Sigmoid colon (tissue), 7 donors: ENCODE data around the gene SLC6A3. TPM values are rescaled to one million over a fixed set of nuclear protein-coding genes. Genes with fewer than 3 reads are reported as not detected.

Experiments used
- DNase-seq: peaks from one replicate; pipeline ENCODE4 v3.0.0-alpha.2; 2019
- H3K27ac ChIP-seq, 4 donors: fragments of 200-600 bp; sonication (generic); one replicate each; pipeline ENCODE4 v1.5.1; 2016 to 2019; ENCODE audit warnings: mild to moderate bottlenecking in 1 of 4
- H3K27me3 ChIP-seq, 3 donors: fragments of 200-600 bp; sonication (generic); one replicate each; pipeline ENCODE4 v1.5.1; 2019; ENCODE audit warnings: mild to moderate bottlenecking in 1 of 3
- H3K36me3 ChIP-seq, 4 donors: fragments of 200-600 bp; sonication (generic); one replicate each; pipeline ENCODE4 v1.5.1; 2016 to 2019
- H3K4me1 ChIP-seq, 4 donors: fragments of 200-600 bp; sonication (generic); one replicate each; pipeline ENCODE4 v1.5.1; 2017 to 2019
- H3K4me3 ChIP-seq, 4 donors: fragments of 200-600 bp; sonication (generic); one replicate each; pipeline ENCODE4 v1.5.1; 2017 to 2019; ENCODE audit warnings: mild to moderate bottlenecking in 2 of 4, moderate library complexity in 1 of 4
- H3K9me3 ChIP-seq, 4 donors: fragments of 200-600 bp in 3 of 4; sonication (generic) in 3 of 4; one replicate each; pipeline versions ENCODE4 v1.5.1 to v1.6.1; 2013 to 2019
- EP300 ChIP-seq, 4 donors: sonication (generic); formaldehyde crosslinking; IDR thresholded peaks; one replicate each; pipeline ENCODE4 v1.6.1; 2017; ENCODE audit warnings: antibody characterized with exemption in 4 of 4
- POLR2A ChIP-seq, 2 donors: fragments of 450-650 bp; IDR thresholded peaks; one replicate each; pipeline ENCODE4 v1.6.1; 2016; ENCODE audit warnings: antibody characterized with exemption in 2 of 2, mild to moderate bottlenecking in 2 of 2, moderate library complexity in 2 of 2
- POLR2AphosphoS5 ChIP-seq, 4 donors: sonication (generic); formaldehyde crosslinking; IDR thresholded peaks; one replicate each; pipeline ENCODE4 v1.6.1; 2017; ENCODE audit warnings: antibody characterized with exemption in 4 of 4
- whole genome bisulfite sequencing, 2 donors: extraction: QIAGEN DNeasy Blood & Tissue Kit; methylation state at CpG; one replicate each; pipeline ENCODE4 v1.1.7; 2013; 5-methylcytosine and 5-hydroxymethylcytosine counted together
- intact Hi-C: fragments of 100-400 bp; cut with DNase I; formaldehyde crosslinking; loops from one replicate; pipeline ENCODE4 v1.15.1; 2023
- polyA plus RNA-seq, 3 donors: library from polyadenylated mRNA; stranded (reverse); fragments of 200-250 nt; gene quantifications; one replicate each; pipeline ENCODE4 v1.2.3, GENCODE V29; 2013
- total RNA-seq, 4 donors: library from RNA; depleted of rRNA; stranded (reverse); fragments of >200 nt; gene quantifications; one replicate each; pipeline ENCODE4 v1.1.0, GENCODE V29; 2016
- TF ChIP-seq, protein P1 (sequence below), 4 experiments: fragments of 450-650 bp in 3 of 4; fragments of 200-600 bp in 1 of 4; IDR thresholded peaks; one replicate each; pipeline ENCODE4 v1.5.1; 2016 to 2019; ENCODE audit warnings: antibody characterized with exemption in 4 of 4, mild to moderate bottlenecking in 3 of 4, moderate library complexity in 2 of 4
- donor health status: healthy with polysubstance abuse.
- donor health status: Bipolar disorder and iron deficiency.
- donor health status: healthy.

SLC6A3 gene
- total and polyA plus RNA-seq, 7 donors = 0.06 TPM; not detected in 6

DNA sequence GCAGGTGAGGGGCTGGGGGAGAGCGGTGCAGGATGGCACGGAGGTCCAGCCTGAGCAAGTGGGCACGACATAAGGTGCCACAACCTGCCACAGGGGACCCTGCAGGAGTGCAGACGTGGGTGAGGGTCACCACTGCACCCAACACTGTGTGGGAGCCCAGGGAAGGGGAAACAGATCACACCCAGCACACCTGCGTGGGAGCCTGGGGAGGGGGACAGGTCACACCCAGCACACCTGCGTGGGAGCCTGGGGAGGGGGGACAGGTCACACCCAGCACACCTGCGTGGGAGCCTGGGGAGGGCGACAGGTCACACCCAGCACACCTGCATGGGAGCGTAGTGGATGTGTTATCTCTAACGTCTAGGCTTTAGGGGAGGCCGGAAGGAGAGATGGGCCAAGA, 53.0 kb downstream of the SLC6A3 start:
- peaks cover 2 to 67% (median 33%) of the 10 kb centered on the region in 3 donors for H3K27me3 ChIP-seq
- 42 to 72% methylated on average over 11 of the region's 11 CpGs for WGBS, 2 donors

DNA sequence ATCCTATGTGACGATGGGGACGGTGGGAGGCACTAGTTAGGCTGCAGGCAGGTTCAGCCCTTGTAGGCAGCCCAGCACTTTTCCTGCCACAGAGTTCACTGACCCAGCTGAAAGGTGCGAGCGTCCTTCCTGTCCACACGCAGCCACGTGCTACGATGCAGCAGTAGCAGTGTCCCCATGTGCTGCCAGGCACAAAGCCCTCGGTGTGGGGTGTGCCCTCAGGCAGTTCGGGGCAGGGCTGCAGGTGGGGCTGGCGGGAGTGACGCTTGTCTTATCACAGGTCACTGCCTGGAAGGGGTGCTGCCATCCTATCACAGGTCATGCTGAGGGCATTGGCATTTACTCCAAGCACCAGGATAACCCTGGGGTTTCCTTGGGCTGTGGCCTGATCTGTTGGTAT, 53.5 kb downstream of the SLC6A3 start:
- no peak for DNase-seq
- no peaks in the 10 kb centered on the region for H3K36me3 ChIP-seq
- intact Hi-C loops = no loop called here
- H3K27me3 ChIP-seq = peaks cover 2 to 68% (median 33%) of the 10 kb centered on the region in 3 donors
- peaks cover 0 to under 1% (median under 1%) of the 10 kb centered on the region in 4 donors for H3K4me1 ChIP-seq
- H3K4me3 ChIP-seq = no peak overlapping the region
- TF ChIP-seq, protein P1, sequence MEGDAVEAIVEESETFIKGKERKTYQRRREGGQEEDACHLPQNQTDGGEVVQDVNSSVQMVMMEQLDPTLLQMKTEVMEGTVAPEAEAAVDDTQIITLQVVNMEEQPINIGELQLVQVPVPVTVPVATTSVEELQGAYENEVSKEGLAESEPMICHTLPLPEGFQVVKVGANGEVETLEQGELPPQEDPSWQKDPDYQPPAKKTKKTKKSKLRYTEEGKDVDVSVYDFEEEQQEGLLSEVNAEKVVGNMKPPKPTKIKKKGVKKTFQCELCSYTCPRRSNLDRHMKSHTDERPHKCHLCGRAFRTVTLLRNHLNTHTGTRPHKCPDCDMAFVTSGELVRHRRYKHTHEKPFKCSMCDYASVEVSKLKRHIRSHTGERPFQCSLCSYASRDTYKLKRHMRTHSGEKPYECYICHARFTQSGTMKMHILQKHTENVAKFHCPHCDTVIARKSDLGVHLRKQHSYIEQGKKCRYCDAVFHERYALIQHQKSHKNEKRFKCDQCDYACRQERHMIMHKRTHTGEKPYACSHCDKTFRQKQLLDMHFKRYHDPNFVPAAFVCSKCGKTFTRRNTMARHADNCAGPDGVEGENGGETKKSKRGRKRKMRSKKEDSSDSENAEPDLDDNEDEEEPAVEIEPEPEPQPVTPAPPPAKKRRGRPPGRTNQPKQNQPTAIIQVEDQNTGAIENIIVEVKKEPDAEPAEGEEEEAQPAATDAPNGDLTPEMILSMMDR (IDR thresholded peaks at IDR 0.05) = no peak
- TF ChIP-seq POLR2A (IDR thresholded peaks at IDR 0.05) = no peak
- TF ChIP-seq EP300 (IDR thresholded peaks at IDR 0.05) = no peak
- no peak for TF ChIP-seq POLR2AphosphoS5 (IDR thresholded peaks at IDR 0.05)
- 22 to 67% methylated on average over 11 of the region's 11 CpGs for WGBS, 2 donors
- H3K27ac ChIP-seq = no peak overlapping the region
- no peaks in the 10 kb centered on the region for H3K9me3 ChIP-seq

More for the DNA sequence above, 53.0 kb downstream of the SLC6A3 start:
- DNase-seq = no peak
- H3K4me1 ChIP-seq = no peaks in the 10 kb centered on the region
- no peak overlapping the region for H3K4me3 ChIP-seq
- intact Hi-C loops = no loop called here
- no peak for TF ChIP-seq EP300 (IDR thresholded peaks at IDR 0.05)
- TF ChIP-seq, protein P1 (IDR thresholded peaks at IDR 0.05) = no peak
- TF ChIP-seq POLR2AphosphoS5 (IDR thresholded peaks at IDR 0.05) = no peak
- H3K27ac ChIP-seq = no peak overlapping the region
- H3K9me3 ChIP-seq = no peaks in the 10 kb centered on the region
- H3K36me3 ChIP-seq = no peaks in the 10 kb centered on the region

DNA sequence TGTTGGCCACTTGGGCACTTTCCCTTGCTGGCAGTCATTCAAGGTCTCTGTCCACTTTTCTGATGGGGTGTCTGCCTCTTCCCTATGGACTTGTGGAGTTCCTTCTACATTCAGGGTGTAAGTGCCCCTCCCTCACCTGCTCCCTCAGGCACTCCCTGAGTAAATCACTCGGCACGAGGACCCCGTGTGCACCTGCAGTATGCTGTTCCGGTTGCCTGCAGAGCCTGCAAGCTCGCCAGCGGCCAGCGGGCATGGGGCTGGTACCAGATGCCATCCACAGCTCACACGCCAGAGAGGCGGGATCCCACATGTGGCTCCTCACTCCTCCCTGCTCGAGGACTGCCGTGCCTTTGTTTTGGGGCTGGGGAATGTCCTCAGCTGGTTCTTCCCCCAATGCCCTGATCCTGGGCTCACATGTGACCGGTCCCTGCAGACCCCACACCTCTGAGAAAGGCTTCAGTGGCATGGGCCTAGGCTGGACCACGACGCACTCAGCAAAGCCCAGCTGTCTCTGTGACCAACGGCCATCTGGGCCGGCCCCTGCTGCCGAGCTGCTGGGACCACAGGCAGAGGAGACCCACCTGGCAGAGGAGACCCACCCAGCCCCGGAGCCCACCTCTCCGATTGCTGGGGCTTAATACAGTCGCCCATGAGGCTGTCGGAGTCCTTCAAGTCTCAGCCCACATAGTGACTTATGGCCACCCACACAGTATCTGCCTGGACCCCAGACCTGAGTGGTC, 54.2 kb downstream of the SLC6A3 start:
- H3K27ac ChIP-seq = no peak overlapping the region
- peaks cover 2 to 71% (median 33%) of the 10 kb centered on the region in 3 donors for H3K27me3 ChIP-seq
- H3K4me1 ChIP-seq = peaks cover 0 to 7% (median 6%) of the 10 kb centered on the region in 4 donors
- intact Hi-C loops = no loop called here
- H3K4me3 ChIP-seq = no peak overlapping the region
- H3K36me3 ChIP-seq = no peaks in the 10 kb centered on the region
- WGBS, 2 donors = 86 to 88% methylated on average over 21 of the region's 21 CpGs
- TF ChIP-seq, protein P1 (IDR thresholded peaks at IDR 0.05) = no peak
- H3K9me3 ChIP-seq = no peaks in the 10 kb centered on the region
- DNase-seq = no peak

DNA sequence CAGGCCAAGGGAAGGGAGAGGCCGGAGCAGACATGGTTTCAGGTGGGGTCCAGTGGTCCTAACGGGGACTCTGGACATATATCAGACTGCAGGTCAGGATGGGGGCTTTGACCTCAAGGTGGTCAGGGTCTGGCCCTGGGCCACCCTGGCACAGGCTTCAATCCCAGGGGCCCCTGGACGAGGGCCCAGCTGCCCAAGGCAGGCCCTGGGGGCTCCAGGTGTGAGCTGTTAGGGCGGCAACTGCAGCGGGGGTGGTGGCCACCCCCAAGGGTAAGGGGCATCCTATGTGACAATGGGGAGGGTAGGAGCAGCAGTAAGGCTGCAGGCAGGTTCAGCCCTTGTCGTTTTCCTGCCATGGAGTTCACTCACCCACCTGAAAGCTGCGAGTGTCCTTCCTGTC, 54.9 kb downstream of the SLC6A3 start:
- DNase-seq = no peak
- Histone ChIP-seq H3K4me3 (no peak overlapping the region), H3K36me3 (no peaks in the 10 kb centered on the region), H3K27ac (no peak overlapping the region), H3K9me3 (no peaks in the 10 kb centered on the region), H3K4me1 (peaks cover 0 to 14% (median 10%) of the 10 kb centered on the region in 4 donors), H3K27me3 (peaks cover 2 to 64% (median 26%) of the 10 kb centered on the region in 3 donors)
- no peak for TF ChIP-seq EP300 (IDR thresholded peaks at IDR 0.05)
- TF ChIP-seq POLR2A (IDR thresholded peaks at IDR 0.05) = no peak
- TF ChIP-seq, protein P1 (IDR thresholded peaks at IDR 0.05) = no peak
- no peak for TF ChIP-seq POLR2AphosphoS5 (IDR thresholded peaks at IDR 0.05)
- WGBS, 2 donors = 79 to 86% methylated on average over 7 of the region's 7 CpGs
- intact Hi-C loops = no loop called here
